GM23338 (cell line): Measurements from ENCODE around the gene MICAL3. TPM values are rescaled to one million over a fixed set of nuclear protein-coding genes. Genes with fewer than 3 reads are reported as not detected.

ENCODE experiments used
- ATAC-seq: fragments of 200-7000 bp; cut with Tn5 transposase; 3 replicates; pipeline ENCODE4 v1.9.1; 2020
- DNase-seq: peaks from one replicate; pipeline ENCODE4 v3.0.0-alpha.2; 2015; ENCODE audit warnings: low spot score
- H2AFZ ChIP-seq: fragments of 200-600 bp; sonication (generic); 2 replicates; pipeline ENCODE4 v1.8.0; 2016; ENCODE audit warnings: antibody characterized with exemption, mild to moderate bottlenecking, moderate library complexity
- H3F3A ChIP-seq: fragments of 200-600 bp; sonication (generic); replicated peaks from 2 replicates; pipeline ENCODE4 v1.8.0; 2017; ENCODE audit warnings: antibody characterized with exemption, mixed run types, low read depth
- H3K27ac ChIP-seq: fragments of 200-600 bp; sonication (generic); 2 replicates; pipeline ENCODE4 v1.6.1; 2016; ENCODE audit warnings: low read depth
- H3K27me3 ChIP-seq: fragments of 200-600 bp; sonication (generic); 2 replicates; pipeline ENCODE4 v1.8.0; 2016; ENCODE audit warnings: mild to moderate bottlenecking, mixed run types, moderate library complexity; ENCODE audit not compliant: insufficient read depth
- H3K36me3 ChIP-seq: fragments of 200-600 bp; sonication (generic); 2 replicates; pipeline ENCODE4 v1.8.0; 2016; ENCODE audit warnings: mild to moderate bottlenecking; ENCODE audit not compliant: insufficient read depth
- H3K4me1 ChIP-seq: fragments of 200-600 bp; sonication (generic); 2 replicates; pipeline ENCODE4 v1.8.0; 2016; ENCODE audit warnings: mild to moderate bottlenecking, moderate library complexity; ENCODE audit not compliant: insufficient read depth
- H3K4me2 ChIP-seq: fragments of 200-600 bp; sonication (generic); 2 replicates; pipeline ENCODE4 v1.7.1; 2017; ENCODE audit warnings: mixed run types
- H3K4me3 ChIP-seq: fragments of 200-600 bp; sonication (generic); 2 replicates; pipeline ENCODE4 v1.6.1; 2016; ENCODE audit warnings: mixed run types
- H3K79me2 ChIP-seq: fragments of 200-600 bp; sonication (generic); replicated peaks from 2 replicates; pipeline ENCODE4 v1.8.0; 2017; ENCODE audit warnings: mild to moderate bottlenecking; ENCODE audit not compliant: insufficient read depth
- H3K9me2 ChIP-seq: fragments of 200-600 bp; sonication (generic); 2 replicates; pipeline ENCODE4 v1.8.0; 2017; ENCODE audit not compliant: insufficient read depth
- H4K20me1 ChIP-seq: fragments of 200-600 bp; sonication (generic); replicated peaks from 2 replicates; pipeline ENCODE4 v1.8.0; 2017; ENCODE audit warnings: mild to moderate bottlenecking; ENCODE audit not compliant: insufficient read depth
- H3K27ac Mint-ChIP-seq: 2 replicates; pipeline ENCODE4 v1.8.0; 2020; ENCODE audit warnings: inconsistent platforms, mild to moderate bottlenecking, moderate library complexity, mixed read lengths
- H3K27me3 Mint-ChIP-seq: 3 replicates; pipeline ENCODE4 v1.8.0; 2022; ENCODE audit warnings: low read depth, mild to moderate bottlenecking, moderate library complexity, mixed read lengths, inconsistent platforms; ENCODE audit not compliant: insufficient read depth, poor library complexity
- H3K36me3 Mint-ChIP-seq: 3 replicates; pipeline ENCODE4 v1.8.0; 2021; ENCODE audit warnings: low read depth, mild to moderate bottlenecking, inconsistent platforms, moderate library complexity, mixed read lengths
- H3K4me1 Mint-ChIP-seq: 3 replicates; pipeline ENCODE4 v1.8.0; 2020; ENCODE audit warnings: mild to moderate bottlenecking, inconsistent platforms, mixed read lengths
- H3K4me3 Mint-ChIP-seq: 3 replicates; pipeline ENCODE4 v1.8.0; 2021; ENCODE audit warnings: moderate library complexity, mild to moderate bottlenecking, inconsistent platforms, mixed read lengths
- H3K9me3 Mint-ChIP-seq: 3 replicates; pipeline ENCODE4 v1.8.0; 2020; ENCODE audit warnings: moderate library complexity, mild to moderate bottlenecking, inconsistent platforms, mixed read lengths
- CREB1 ChIP-seq: fragments of 250-450 bp; sonication (Bioruptor Pico); IDR thresholded peaks from 2 replicates; pipeline ENCODE4 v1.5.0; 2020; ENCODE audit warnings: low read depth, mild to moderate bottlenecking, moderate library complexity
- CTCF ChIP-seq, 2 experiments: fragments of 200-600 bp in 1 of 2; sonication (generic) in 1 of 2; conservative IDR thresholded peaks; 2 replicates each; pipeline versions ENCODE4 v1.5.1 to v1.6.1; 2016 to 2017; ENCODE audit warnings: antibody characterized with exemption in 2 of 2, low read depth in 2 of 2, mild to moderate bottlenecking in 2 of 2, moderate library complexity in 1 of 2
- ETS1 ChIP-seq: IDR thresholded peaks from 2 replicates; pipeline ENCODE4 v1.6.1; 2016; ENCODE audit warnings: antibody characterized with exemption
- EZH2 ChIP-seq: fragments of 200-600 bp; sonication (generic); IDR thresholded peaks from one replicate; pipeline ENCODE4 v1.8.0; 2017; ENCODE audit warnings: antibody characterized with exemption, mild to moderate bottlenecking, low read depth; ENCODE audit not compliant: unreplicated experiment
- NANOG ChIP-seq: IDR thresholded peaks from 2 replicates; pipeline ENCODE4 v1.6.1; 2016; ENCODE audit warnings: antibody characterized with exemption, borderline replicate concordance
- POLR2AphosphoS5 ChIP-seq: IDR thresholded peaks from 2 replicates; pipeline ENCODE4 v1.6.1; 2016; ENCODE audit warnings: antibody characterized with exemption, low read depth
- REST ChIP-seq: IDR thresholded peaks from one replicate; pipeline ENCODE4 v1.6.1; 2018; ENCODE audit warnings: antibody characterized with exemption; ENCODE audit not compliant: unreplicated experiment
- STAT1 ChIP-seq: IDR thresholded peaks from one replicate; pipeline ENCODE4 v1.6.1; 2016; ENCODE audit warnings: antibody characterized with exemption; ENCODE audit not compliant: unreplicated experiment
- ZNF114 ChIP-seq: fragments of 250-450 bp; sonication (Bioruptor Pico); IDR thresholded peaks from 2 replicates; pipeline ENCODE4 v1.5.0; 2020; ENCODE audit warnings: mild to moderate bottlenecking, moderate library complexity
- polyA plus RNA-seq: library from polyadenylated mRNA; unstranded; fragments of >200 nt; fragmentation: Nextera tagmentation; extraction: Ambion mirVana; gene quantifications from 2 replicates; pipeline ENCODE4 v1.2.1, GENCODE V29; 2016
- total RNA-seq: library from RNA; depleted of rRNA; stranded (reverse); fragments of >200 nt; shearing (Covaris generic); gene quantifications from 2 replicates; pipeline ENCODE4 v1.2.3, GENCODE V29; 2014

Gene MICAL3
- total and polyA plus RNA-seq, 2 experiments from 2014 or later: 10.1 to 33.9 TPM

- Histone ChIP-seq H3K27me3 (no peaks in the 10 kb centered on the region), H3K27ac (no peak overlapping the region), H3K4me3 (no peak overlapping the region), H3K4me1 (no peaks in the 10 kb centered on the region), H4K20me1 (no peaks in the 10 kb centered on the region; the same call in 1 of the 2 replicates), H3K9me2 (no peaks in the 10 kb centered on the region), H3K36me3 (no peaks in the 10 kb centered on the region), H2AFZ (no peak overlapping the region), H3F3A (no peaks in the 10 kb centered on the region), H3K79me2 (no peaks in the 10 kb centered on the region), H3K4me2 (no peak overlapping the region)
- peaks cover 2% of the 10 kb centered on the region for H3K27me3 Mint-ChIP-seq
- no peak overlapping the region for H3K27ac Mint-ChIP-seq
- no peak for DNase-seq
- H3K36me3 Mint-ChIP-seq: peaks cover 9% of the 10 kb centered on the region; the same call in 2 of the 3 replicates
- H3K9me3 Mint-ChIP-seq: no peaks in the 10 kb centered on the region
- TF ChIP-seq EZH2: no peak
- TF ChIP-seq REST: no peak
- no peak for ATAC-seq
- H3K4me1 Mint-ChIP-seq: peaks cover 11% of the 10 kb centered on the region; the same call in 2 of the 3 replicates
- no peak overlapping the region for H3K4me3 Mint-ChIP-seq
Observed at GRCh38 chr22:17841836-17842235, 182.5 kb downstream of the MICAL3 start.

GRCh38 chr22:17838180-17838865, 186.0 kb downstream of the MICAL3 start:
- ATAC-seq (no peak), DNase-seq (no peak)
- Mint-ChIP-seq H3K36me3 (peaks cover 9% of the 10 kb centered on the region; the same call in 2 of the 3 replicates), H3K9me3 (no peaks in the 10 kb centered on the region), H3K4me1 (peaks cover 4% of the 10 kb centered on the region; the same call in 1 of the 3 replicates), H3K4me3 (no peak overlapping the region), H3K27ac (no peak overlapping the region), H3K27me3 (peaks cover 4% of the 10 kb centered on the region)
- H3K36me3 ChIP-seq: no peaks in the 10 kb centered on the region
- no peaks in the 10 kb centered on the region for H3F3A ChIP-seq
- H2AFZ ChIP-seq: no peak overlapping the region
- H3K9me2 ChIP-seq: no peaks in the 10 kb centered on the region
- no peaks in the 10 kb centered on the region for H4K20me1 ChIP-seq
- no peaks in the 10 kb centered on the region for H3K79me2 ChIP-seq
- no peak overlapping the region for H3K4me2 ChIP-seq
- H3K27me3 ChIP-seq: no peaks in the 10 kb centered on the region
- H3K27ac ChIP-seq: no peak overlapping the region
- no peaks in the 10 kb centered on the region for H3K4me1 ChIP-seq
- H3K4me3 ChIP-seq: no peak overlapping the region
- TF ChIP-seq POLR2AphosphoS5: no peak
- no peak for TF ChIP-seq STAT1
- TF ChIP-seq CREB1 (CRISPR knock-in tag): no peak
- no peak for TF ChIP-seq ETS1
- no peak for TF ChIP-seq CTCF (conservative IDR thresholded peaks at IDR 0.05; ENCODE audit: low read depth in 2 of 2)
- no peak for TF ChIP-seq REST
- TF ChIP-seq NANOG: no peak
- TF ChIP-seq ZNF114: no peak
